Stimulated activated CD4-positive, alpha-beta T cell treated with anti-CD3 and anti-CD28 coated beads, Interleukin-1b, Interleukin-23, amount 100 ng/mL, for 24 hours (primary cell): ENCODE results near the gene DNER.
A peak's percentile ranks its signal among the peaks of the same experiment; 100 is the strongest.
"Not testable (repeated sequence)": the region's sequence is repeated elsewhere in the genome, so short reads cannot be mapped to it uniquely, and the experiment has no call there.

Experiments used
- DNase-seq, 4 experiments: peaks; one replicate each; pipeline ENCODE4 v3.0.0-alpha.2; 2020; ENCODE audit warnings: low read depth in 4 of 4, low spot score in 1 of 4

The DNER gene, protein sequence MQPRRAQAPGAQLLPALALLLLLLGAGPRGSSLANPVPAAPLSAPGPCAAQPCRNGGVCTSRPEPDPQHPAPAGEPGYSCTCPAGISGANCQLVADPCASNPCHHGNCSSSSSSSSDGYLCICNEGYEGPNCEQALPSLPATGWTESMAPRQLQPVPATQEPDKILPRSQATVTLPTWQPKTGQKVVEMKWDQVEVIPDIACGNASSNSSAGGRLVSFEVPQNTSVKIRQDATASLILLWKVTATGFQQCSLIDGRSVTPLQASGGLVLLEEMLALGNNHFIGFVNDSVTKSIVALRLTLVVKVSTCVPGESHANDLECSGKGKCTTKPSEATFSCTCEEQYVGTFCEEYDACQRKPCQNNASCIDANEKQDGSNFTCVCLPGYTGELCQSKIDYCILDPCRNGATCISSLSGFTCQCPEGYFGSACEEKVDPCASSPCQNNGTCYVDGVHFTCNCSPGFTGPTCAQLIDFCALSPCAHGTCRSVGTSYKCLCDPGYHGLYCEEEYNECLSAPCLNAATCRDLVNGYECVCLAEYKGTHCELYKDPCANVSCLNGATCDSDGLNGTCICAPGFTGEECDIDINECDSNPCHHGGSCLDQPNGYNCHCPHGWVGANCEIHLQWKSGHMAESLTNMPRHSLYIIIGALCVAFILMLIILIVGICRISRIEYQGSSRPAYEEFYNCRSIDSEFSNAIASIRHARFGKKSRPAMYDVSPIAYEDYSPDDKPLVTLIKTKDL

DNA sequence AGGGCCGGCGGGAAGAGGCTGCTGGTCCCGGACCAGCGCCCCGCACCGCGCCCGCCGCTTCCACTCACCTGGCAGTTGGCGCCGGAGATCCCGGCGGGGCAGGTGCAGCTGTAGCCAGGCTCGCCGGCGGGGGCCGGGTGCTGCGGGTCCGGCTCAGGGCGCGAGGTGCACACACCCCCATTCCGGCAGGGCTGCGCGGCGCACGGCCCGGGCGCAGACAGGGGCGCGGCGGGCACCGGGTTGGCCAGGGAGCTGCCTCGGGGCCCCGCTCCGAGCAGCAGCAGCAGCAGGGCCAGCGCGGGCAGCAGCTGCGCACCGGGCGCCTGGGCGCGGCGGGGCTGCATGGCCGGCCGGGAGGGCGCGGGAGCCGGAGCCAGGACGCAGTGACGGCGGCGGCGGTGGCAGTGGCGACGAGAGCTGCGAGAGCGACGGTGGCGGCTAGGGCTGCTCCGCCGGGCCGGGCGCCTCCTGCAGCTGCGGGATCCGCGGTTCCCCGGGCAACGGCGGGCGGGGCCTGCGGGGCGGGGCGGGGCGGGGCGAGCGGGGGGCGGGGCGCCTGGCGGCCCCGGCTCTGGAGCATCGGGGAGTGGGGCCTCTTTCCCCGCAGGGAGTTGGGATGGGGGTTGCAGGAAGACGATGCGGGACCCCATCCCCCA, at the start of gene DNER:
DNER (minus strand) TSS at position 476 of the 656 bp plus-strand sequence; CDS start at position 344, 132 bp downstream.
- peak in 2 of 4 experiments; percentile 34 to 47 for DNase-seq

- DNase-seq, result no peak
These were observed 47.3 kb upstream of the DNER start for GRCh38 chr2:229761663-229762062.

DNA sequence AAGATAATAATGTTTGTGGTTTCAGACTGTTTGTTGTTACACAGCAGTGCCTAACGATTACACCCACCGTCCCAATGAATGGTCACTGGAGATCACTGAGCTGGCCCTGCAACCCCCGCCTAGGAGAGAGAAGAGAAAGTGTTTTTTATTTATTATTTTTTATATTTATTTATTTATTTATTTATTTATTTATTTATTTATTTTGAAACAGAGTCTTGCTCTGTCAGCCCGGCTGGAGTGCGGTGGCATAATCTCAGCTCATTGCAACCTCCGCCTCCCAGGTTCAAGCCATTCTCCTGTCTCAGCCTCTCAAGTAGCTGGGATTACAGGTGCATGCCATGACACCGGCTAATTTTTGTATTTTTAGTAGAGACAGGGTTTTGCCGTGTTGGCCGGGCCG, 43.1 kb upstream of the DNER start:
- not testable (repeated sequence) for DNase-seq

DNA sequence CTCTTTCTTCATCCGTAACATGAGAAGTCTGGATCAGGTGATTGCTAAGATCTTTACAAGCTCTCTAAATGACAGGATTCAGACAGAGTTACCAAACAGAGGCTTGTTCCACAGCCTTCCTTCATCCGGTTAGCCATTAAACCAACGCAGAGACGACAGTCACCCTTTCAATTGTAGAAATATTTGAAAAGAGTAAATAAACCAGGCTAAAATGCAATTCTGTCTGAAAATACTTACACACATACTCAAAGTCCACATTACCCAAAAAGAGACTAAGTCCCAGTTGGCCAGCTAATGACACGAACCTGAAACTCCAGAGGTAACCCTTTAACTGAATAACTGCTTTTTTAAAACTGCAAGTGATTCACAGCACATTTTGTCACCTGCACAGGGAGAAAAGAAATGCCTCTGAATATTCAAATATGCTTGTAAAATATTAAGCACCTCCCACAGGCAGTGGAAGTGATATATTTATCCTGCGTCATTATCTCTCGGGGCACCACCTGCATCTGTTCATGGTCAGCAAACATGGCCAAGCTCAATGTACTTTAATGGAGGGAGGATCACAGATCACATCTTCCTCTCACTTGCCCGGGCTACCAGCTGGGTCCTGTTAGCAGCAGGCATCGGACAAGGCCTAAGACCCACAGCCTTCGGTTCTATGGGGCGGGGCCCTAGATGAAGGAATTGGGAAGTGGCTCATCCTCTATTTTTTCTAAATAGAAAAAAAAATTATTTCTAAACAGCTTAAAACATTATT, 38.8 kb upstream of the DNER start:
- DNase-seq, result no peak

- no peak for DNase-seq
These were observed 35.4 kb upstream of the DNER start for GRCh38 chr2:229749779-229750178.

GRCh38 chr2:229748950-229749349, 34.6 kb upstream of the DNER start:
- DNase-seq, result no peak

GRCh38 chr2:229742691-229743090, 28.3 kb upstream of the DNER start:
- DNase-seq, result not testable (repeated sequence)

- DNase-seq, result no peak
These were observed 25.9 kb upstream of the DNER start for GRCh38 chr2:229740279-229740678.

GRCh38 chr2:229738024-229738625, 23.8 kb upstream of the DNER start:
- DNase-seq, result no peak

DNA sequence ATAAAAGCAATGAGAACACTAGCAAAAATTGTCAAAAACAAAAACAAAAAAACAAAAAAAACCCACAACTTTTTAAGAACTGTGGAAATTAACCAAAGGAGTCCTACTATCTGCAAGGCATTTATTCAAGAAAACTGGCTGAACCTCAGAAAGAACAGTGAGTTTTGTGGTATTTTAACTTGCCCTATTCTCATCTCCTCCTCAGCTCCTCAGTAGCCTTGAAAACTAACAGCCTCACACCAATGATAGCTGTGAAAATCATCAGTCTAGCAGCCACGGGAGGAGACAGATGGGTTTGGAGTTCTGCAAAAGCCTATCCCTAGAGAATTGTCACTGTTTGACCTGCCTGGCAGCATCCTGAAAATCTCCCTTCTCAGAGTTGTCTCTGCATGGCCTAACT, 20.1 kb upstream of the DNER start:
- no peak for DNase-seq

GRCh38 chr2:229733611-229734245, 19.4 kb upstream of the DNER start:
- DNase-seq, result no peak

GRCh38 chr2:229732897-229733296, 18.5 kb upstream of the DNER start:
- DNase-seq, result no peak

DNA sequence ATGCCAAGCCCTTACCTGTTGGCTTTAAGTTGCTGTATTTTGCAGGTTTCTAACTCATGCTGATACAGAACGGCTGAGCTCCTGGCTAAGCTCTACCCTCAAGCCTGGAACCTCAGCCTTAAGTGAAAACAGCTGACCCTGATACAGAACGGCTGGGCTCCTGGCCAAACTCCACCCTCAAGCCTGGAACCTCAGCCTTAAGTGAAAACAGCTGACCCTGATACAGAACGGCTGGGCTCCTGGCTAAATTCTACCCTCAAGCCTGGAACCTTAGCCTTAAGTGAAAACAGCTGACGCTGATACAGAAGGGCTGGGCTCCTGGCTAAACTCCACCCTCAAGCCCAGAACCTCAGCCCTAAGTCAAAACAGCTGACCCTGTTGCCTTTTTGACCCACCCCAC, 17.6 kb upstream of the DNER start:
- no peak for DNase-seq

DNA sequence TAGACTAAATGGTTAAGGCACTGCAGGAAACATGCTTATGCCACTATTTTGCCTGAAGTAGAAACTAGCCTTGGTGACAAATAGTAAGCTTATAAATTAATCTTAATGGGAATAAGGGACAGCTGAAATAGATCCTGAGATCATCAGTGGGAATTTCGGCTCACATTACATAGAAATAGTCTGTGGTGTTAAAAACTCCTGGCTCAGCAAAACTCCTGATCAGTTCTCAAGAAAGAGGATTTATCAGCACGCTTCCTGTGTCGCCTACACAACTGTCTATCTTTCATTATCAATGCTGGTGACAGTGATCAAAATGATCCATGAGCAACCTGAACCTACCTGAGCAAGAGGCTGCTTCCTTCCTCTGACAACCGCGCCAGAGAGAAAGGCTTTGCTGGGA, 17.0 kb upstream of the DNER start:
- DNase-seq, result no peak

DNA sequence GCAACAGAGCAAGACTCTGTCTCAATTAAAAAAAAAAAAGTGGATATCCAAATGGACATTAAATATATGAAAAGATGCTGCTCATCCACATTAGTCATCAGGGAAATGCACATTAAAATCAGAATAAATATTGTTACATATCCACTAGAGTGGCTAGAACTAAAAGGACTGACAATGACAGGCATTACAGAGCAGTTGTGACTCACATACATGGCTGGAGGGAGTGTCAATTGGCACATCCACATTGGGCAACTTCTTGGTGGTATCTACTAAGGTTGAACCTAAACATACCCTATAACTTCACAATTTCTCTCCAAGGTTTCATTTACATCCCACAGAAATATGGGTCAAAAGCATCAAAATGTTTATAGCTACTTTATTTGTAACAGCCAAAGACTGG, 14.0 kb upstream of the DNER start:
- DNase-seq, result no peak

GRCh38 chr2:229726643-229727042, 12.3 kb upstream of the DNER start:
- no peak for DNase-seq

DNA sequence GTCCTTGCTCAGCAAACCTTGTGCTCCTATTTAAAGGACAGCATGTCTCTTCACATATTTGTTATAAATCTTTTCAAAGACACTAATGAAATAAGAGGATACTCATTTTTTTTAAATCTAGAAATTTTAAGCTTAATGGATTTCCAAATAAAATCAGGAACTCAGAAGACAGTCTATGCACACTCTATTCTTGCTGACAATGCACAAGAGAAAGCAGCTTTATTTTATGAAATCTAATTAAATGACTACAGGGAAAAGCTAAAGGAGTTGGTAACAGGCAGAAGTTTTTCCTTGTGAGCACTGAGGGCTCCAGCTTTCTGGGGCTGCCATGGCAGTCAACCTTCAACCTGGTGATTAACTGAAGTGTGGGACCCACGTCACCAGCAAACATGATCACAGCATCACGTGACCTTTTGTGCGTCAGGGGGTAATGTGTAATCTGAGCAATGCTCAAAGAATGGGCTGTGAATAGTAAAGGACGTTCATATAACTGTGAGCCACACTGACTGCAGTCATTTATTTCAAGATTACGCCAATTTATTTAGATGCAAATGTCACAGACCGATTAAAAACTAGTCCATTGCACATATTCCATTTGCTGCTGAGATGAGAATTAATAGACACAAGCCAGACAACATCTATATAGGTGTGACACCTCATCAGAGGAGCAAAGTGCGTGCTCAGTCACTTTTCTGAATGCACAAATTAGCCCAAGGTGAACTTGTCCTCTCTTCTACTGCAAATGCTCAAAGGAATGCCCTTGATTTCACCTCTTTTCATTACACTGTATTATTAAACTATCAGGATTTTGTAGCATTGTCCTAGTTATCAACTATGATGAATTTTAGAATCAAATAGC, 11.6 kb upstream of the DNER start:
- DNase-seq, result no peak

DNA sequence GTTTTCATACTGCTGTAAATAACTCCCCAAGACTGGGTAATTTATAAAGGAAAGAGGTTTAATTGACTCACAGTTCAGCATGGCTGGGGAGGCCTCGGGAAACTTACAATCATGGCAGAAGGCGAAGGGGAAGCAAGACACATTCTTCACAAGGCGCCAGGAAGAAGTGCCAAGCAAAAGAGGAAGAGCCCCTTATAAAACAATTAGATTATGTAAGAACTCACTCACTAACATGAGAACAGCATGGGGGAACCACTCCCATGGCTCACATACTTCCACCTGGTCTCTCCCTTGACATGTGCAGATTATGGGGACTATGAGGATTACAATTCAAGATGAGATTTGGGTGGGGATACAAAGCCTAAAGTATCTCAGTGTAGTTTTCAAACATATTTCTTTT, 8.8 kb upstream of the DNER start:
- not testable (repeated sequence) for DNase-seq

GRCh38 chr2:229719926-229720647, 5.7 kb upstream of the DNER start:
- DNase-seq, result no peak
